Left ventricle myocardium inferior (tissue), 1 donor: ENCODE data around the gene SCNN1G. TPM values are rescaled to one million over a fixed set of nuclear protein-coding genes. Genes with fewer than 3 reads are reported as not detected.
A peak's percentile ranks its signal among the peaks of the same experiment; 100 is the strongest.

Source experiments
- DNase-seq: peaks from one replicate; pipeline ENCODE4 v3.0.0-alpha.2; 2020
- H3K27ac ChIP-seq: fragments of 200-600 bp; replicated peaks from 2 replicates; pipeline ENCODE4 v1.8.0; 2021
- H3K27me3 ChIP-seq: fragments of 200-600 bp; 2 replicates; pipeline ENCODE4 v1.8.0; 2021; ENCODE audit warnings: low read depth
- H3K36me3 ChIP-seq: fragments of 200-600 bp; 2 replicates; pipeline ENCODE4 v1.8.0; 2021
- H3K4me1 ChIP-seq: fragments of 200-600 bp; 2 replicates; pipeline ENCODE4 v1.8.0; 2021
- H3K4me3 ChIP-seq: fragments of 200-600 bp; 2 replicates; pipeline ENCODE4 v1.8.0; 2021; ENCODE audit warnings: mild to moderate bottlenecking, moderate library complexity
- H3K9me3 ChIP-seq: fragments of 200-600 bp; replicated peaks from 2 replicates; pipeline ENCODE4 v1.8.0; 2021
- intact Hi-C: fragments of 100-400 bp; cut with micrococcal nuclease; formaldehyde crosslinking; loops from one replicate; pipeline ENCODE4 v1.11.0; 2022
- total RNA-seq: library from RNA; stranded (reverse); fragmentation: NEBNext Ultra II Directional; extraction: Animal tissue kit (Norgen Biotek cat#: 25700); gene quantifications from one replicate; pipeline ENCODE4 v1.2.1, GENCODE V29; 2021
- TF ChIP-seq, protein P1 (sequence below): fragments of 200-600 bp; IDR thresholded peaks from 2 replicates; pipeline ENCODE4 v1.8.0; 2021; ENCODE audit warnings: antibody characterized with exemption, mild to moderate bottlenecking, borderline replicate concordance
- donor health status: DM: no; HTN: yes; CAD: no; lungs with severe emphysema.

The SCNN1G gene
- total RNA-seq, 1 donor from 2014 or later: not detected

DNA sequence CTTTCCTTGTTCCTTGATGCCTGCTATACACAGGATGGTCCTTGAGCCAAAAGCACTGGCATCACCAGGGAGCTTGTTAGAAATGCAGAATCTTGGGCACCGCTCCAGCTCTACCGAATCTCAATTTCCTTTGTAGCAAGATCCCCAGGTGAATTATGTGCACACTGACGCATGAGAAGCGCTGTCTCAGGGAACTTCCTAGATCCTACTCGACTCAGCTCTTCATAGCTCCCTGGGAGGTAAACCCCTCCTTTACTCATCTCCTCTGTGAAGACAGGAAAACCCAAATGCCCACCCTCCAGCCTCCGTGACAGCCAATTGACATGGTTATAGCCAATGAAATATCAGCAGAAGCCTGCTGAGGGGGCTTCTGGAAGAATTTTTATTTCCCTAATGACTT lies 37.4 kb upstream of the SCNN1G start:
- TF ChIP-seq, protein P1, sequence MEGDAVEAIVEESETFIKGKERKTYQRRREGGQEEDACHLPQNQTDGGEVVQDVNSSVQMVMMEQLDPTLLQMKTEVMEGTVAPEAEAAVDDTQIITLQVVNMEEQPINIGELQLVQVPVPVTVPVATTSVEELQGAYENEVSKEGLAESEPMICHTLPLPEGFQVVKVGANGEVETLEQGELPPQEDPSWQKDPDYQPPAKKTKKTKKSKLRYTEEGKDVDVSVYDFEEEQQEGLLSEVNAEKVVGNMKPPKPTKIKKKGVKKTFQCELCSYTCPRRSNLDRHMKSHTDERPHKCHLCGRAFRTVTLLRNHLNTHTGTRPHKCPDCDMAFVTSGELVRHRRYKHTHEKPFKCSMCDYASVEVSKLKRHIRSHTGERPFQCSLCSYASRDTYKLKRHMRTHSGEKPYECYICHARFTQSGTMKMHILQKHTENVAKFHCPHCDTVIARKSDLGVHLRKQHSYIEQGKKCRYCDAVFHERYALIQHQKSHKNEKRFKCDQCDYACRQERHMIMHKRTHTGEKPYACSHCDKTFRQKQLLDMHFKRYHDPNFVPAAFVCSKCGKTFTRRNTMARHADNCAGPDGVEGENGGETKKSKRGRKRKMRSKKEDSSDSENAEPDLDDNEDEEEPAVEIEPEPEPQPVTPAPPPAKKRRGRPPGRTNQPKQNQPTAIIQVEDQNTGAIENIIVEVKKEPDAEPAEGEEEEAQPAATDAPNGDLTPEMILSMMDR: no peak
- H3K4me3 ChIP-seq: no peak overlapping the region
- H3K27me3 ChIP-seq: no peaks in the 10 kb centered on the region
- H3K27ac ChIP-seq: peak overlapping the region; percentile 97
- peaks cover 84% of the 10 kb centered on the region for H3K4me1 ChIP-seq
- no peaks in the 10 kb centered on the region for H3K9me3 ChIP-seq
- intact Hi-C loops: loop anchor here (10.0 kb wide), 1 partner anchor 70 kb away; no protein-coding TSS in a partner anchor
- DNase-seq: no peak
- H3K36me3 ChIP-seq: no peaks in the 10 kb centered on the region

DNA sequence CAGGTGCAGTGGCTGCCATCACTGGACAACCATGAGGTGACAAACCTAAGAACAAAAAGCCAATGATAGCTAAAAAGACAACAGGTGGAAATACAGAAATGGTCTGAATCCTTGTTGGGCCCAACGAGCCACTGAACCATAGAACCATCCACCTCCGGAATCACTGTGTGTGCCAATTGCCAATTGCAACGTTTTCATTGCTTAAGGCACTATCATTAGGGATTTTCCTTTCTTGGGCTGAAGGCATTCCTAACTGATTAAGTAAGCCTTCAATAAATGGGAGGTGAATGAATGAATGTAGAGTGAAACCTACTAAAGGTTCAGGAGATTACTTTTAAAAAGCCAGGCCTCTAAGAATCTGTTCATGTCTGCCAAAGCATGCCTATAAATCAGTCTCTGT lies 36.9 kb upstream of the SCNN1G start:
- Histone ChIP-seq H3K27me3 (no peaks in the 10 kb centered on the region), H3K4me1 (peaks cover 80% of the 10 kb centered on the region), H3K36me3 (no peaks in the 10 kb centered on the region), H3K9me3 (no peaks in the 10 kb centered on the region), H3K27ac (peak overlapping the region; percentile 97), H3K4me3 (no peak overlapping the region)
- intact Hi-C loops: loop anchor here (10.0 kb wide), 1 partner anchor 71 kb away; no protein-coding TSS in a partner anchor
- TF ChIP-seq, protein P1: no peak
- DNase-seq: no peak

DNA sequence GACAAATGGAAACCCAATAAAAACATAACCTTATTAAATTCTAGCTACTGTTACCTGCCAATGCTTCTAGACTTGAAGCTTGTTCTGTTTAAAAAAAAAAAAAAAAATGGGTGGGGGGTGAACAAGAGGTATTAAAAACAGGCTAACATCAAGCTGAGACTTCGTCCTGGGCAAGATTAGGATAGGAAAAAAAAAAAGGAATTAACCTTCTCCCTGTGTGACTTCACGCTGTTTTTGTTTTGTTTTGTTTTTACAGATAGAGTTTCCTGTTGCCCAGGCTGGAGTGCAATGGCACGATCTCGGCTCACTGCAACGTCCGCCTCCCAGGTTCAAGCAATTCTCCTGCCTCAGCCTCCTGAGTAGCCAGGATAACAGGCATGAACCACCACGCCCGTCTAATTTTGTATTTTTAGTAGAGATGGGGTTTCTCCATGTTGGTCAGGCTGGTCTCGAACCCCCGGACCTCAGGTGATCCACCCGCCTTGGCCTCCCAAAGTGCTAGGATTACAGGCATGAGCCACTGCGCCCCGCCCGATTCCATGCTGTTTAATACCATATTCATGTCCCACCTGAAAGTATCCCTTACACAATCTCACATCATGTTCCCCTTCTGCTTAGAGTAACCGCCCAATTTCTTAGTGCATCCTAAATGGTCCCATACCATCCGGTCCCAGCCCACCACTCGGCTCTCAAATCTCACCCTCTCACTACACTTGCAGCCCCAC lies 35.5 kb upstream of the SCNN1G start:
- intact Hi-C loops: loop anchor here (10.0 kb wide), 1 partner anchor 72 kb away; no protein-coding TSS in a partner anchor
- peak overlapping the region; percentile 78 for H3K4me3 ChIP-seq
- H3K4me1 ChIP-seq: peaks cover 66% of the 10 kb centered on the region
- H3K36me3 ChIP-seq: no peaks in the 10 kb centered on the region
- TF ChIP-seq, protein P1: no peak
- H3K9me3 ChIP-seq: no peaks in the 10 kb centered on the region
- DNase-seq: no peak
- H3K27ac ChIP-seq: peak overlapping the region; percentile 97
- H3K27me3 ChIP-seq: no peaks in the 10 kb centered on the region

DNA sequence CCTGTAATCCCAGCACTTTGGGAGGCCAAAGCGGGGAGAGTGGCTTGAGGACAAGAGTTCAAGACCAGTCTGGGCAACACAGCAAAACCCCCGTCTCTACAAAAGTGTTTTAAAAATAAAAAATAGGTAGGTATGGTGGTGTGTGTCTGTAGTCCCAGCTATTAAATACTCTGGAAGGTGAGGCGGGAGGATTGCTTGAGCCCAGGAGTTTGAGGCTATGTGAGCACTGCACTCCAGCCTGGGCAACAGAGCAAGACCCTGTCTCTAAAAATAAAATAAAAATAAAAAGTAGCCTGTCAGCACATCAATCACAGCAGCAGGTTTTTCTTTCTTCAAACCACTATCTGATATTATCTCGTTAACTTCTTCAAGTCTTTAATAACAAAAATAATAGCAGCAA lies 34.9 kb upstream of the SCNN1G start:
- peak overlapping the region; percentile 97 for H3K27ac ChIP-seq
- H3K9me3 ChIP-seq: no peaks in the 10 kb centered on the region
- DNase-seq: no peak
- no peaks in the 10 kb centered on the region for H3K36me3 ChIP-seq
- TF ChIP-seq, protein P1: no peak
- peaks cover 60% of the 10 kb centered on the region for H3K4me1 ChIP-seq
- H3K27me3 ChIP-seq: no peaks in the 10 kb centered on the region
- peak overlapping the region; percentile 78 for H3K4me3 ChIP-seq
- intact Hi-C loops: loop anchor here (10.0 kb wide), 1 partner anchor 73 kb away; no protein-coding TSS in a partner anchor

DNA sequence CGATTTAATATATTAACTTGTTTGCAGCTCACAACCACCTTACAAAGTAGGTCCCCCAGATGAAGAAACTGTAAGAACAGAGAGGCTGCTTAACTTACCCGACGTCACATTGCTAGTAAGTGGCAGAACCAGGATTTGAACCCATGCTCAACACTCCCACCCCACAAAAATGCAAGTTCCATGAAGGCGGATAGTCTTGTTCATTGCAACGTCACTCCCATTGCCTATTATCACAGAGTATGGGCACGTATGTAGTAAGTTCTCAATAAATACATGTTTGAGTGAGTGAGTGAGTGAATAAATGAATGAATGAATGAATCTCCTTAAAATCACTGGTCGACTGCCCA lies 34.4 kb upstream of the SCNN1G start:
- no peak for DNase-seq
- H3K27me3 ChIP-seq: no peaks in the 10 kb centered on the region
- TF ChIP-seq, protein P1: no peak
- no peaks in the 10 kb centered on the region for H3K9me3 ChIP-seq
- H3K4me1 ChIP-seq: peaks cover 55% of the 10 kb centered on the region
- intact Hi-C loops: loop anchor here (10.0 kb wide), 1 partner anchor 73 kb away; no protein-coding TSS in a partner anchor
- peak overlapping the region; percentile 97 for H3K27ac ChIP-seq
- no peaks in the 10 kb centered on the region for H3K36me3 ChIP-seq
- H3K4me3 ChIP-seq: peak overlapping the region; percentile 78
